Measurements from ENCODE around the gene TSPAN15.

- TF ChIP-seq EZH2phosphoT487 (IDR thresholded peaks at IDR 0.05; ENCODE audit: borderline replicate concordance, low read length), result no peak
- no peak for TF ChIP-seq CTCF (conservative IDR thresholded peaks at IDR 0.05; ENCODE audit: low read depth, low read length)
Measured at GRCh38 chr10:69452676-69453415, 1.6 kb downstream of the TSPAN15 start.

Measured in PC-3 (cell line).